CD4-positive, alpha-beta T cell treated with Interleukin-12 subunit alpha and Interleukin-12 subunit beta, for 1 hour (primary cell): ENCODE results near the gene SLC22A16.

Experiments used
- DNase-seq: peaks from one replicate; pipeline ENCODE4 v3.0.0-alpha.2; 2020

The SLC22A16 gene

GRCh38 chr6:110446405-110446804 lies 30.0 kb downstream of the SLC22A16 start:
- no peak for DNase-seq

DNA sequence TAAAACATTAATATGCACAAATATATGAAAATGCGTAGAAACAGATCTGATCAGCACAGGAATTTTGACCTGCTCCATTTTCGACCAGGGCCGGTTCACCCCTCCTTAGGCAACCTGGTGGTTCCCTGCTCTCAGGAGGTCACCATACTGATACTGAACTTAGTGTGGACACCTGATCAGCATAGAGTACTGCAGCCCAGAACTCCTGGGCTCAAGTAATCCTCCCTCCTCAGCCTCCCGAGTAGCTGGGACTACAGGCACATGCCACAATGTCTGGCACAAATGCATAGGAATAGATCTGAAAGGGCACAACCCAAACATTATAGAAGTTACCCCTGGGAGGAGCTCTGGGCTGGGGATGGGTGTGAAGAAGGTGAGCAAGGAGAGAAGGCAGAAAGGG lies 36.4 kb downstream of the SLC22A16 start:
- no peak for DNase-seq

- no peak for DNase-seq
Measured at GRCh38 chr6:110439356-110439755, 37.1 kb downstream of the SLC22A16 start.

DNA sequence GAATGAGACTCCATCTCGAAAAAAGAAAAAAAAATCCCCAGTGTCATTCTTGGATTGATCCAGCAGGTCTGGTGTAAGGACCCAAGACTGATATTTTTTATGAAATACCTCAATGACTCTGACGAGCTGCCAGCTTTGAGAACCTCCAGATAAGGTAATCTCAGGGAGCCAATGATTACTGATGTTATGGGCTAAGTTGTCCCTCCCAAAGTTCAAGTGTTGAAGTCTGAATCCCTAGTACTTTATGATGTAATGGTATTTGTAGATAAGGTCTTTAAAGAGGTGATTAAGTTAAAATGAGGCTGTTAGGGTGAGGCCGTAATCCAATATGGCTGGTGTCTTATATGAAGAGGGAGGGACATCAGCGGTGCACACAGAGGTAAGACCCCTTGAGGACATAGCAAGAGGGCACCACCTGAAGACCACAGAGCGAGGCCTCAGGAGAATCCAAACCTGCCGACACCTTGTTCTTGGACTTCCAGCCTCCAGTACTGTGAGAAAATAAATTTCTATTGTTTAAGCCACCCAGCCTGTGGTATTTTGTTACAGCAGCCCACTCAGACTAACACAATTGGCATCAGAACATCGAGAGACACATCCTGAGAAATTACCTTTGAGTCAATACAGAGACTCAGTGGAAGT lies 41.3 kb downstream of the SLC22A16 start:
- DNase-seq: no peak

- no peak for DNase-seq
Measured at GRCh38 chr6:110432285-110432900, 44.0 kb downstream of the SLC22A16 start.

DNA sequence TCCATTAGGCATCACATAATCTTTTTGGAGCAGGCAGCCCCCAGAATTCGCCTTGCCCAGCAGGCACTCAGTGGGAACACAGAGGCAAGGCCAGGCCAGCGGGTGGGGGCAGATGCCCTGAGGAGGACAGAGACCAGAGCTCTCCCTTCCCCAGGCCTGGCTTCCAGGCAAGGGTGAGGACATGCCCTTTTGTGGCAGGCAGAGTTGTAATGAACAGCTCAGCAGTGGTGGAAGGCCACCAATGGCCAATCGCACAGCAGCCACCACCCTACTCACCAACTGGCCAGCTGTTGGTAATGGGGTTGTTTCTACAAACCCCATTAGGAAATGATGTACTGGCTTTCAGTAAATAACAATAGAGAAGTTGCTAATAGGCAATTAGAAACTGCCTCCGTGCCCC lies 45.7 kb downstream of the SLC22A16 start:
- no peak for DNase-seq

DNA sequence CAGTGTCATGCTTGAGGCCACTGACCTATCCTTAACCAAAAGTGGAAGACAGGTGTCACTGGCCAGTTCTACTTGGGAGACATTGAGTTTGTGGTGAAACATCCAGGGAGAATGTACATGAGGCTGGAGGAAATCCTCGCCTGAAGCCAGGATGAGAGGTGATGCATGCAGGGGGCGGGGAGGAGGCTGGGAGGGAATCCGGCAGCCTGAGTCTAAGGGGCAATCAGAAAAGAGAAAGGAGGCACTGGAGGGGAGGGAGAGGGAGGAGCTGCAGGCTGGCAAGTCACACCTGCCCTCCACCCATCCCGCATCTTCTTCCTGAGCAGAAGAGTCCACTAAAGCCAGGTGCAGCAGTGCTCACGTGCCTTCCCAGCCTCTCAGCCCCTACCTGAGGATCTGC lies 46.2 kb downstream of the SLC22A16 start:
- no peak for DNase-seq

- no peak for DNase-seq
Measured at GRCh38 chr6:110428153-110428552, 48.3 kb downstream of the SLC22A16 start.

DNA sequence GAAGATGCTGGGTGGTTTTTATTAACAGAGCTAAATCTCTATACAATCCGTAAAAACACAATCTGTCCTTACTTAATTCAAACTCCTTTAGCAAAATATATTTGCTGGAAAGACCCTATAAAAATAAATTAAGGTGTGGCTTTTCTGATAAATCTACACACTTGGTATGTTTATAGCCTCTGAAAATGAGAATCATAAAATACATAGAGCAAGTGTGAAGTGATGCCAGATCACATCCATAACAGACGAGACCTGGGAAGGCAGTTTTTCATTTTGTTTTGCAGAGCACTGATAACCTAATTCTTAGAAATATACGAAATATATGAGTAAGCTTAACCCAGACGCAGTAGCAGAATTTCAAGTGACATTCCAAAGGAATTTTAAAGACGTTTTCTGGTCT lies 50.6 kb downstream of the SLC22A16 start:
- no peak for DNase-seq

- no peak for DNase-seq
Measured at GRCh38 chr6:110422444-110422822, 54.0 kb downstream of the SLC22A16 start.

GRCh38 chr6:110421749-110422443 lies 54.5 kb downstream of the SLC22A16 start:
- no peak for DNase-seq

DNA sequence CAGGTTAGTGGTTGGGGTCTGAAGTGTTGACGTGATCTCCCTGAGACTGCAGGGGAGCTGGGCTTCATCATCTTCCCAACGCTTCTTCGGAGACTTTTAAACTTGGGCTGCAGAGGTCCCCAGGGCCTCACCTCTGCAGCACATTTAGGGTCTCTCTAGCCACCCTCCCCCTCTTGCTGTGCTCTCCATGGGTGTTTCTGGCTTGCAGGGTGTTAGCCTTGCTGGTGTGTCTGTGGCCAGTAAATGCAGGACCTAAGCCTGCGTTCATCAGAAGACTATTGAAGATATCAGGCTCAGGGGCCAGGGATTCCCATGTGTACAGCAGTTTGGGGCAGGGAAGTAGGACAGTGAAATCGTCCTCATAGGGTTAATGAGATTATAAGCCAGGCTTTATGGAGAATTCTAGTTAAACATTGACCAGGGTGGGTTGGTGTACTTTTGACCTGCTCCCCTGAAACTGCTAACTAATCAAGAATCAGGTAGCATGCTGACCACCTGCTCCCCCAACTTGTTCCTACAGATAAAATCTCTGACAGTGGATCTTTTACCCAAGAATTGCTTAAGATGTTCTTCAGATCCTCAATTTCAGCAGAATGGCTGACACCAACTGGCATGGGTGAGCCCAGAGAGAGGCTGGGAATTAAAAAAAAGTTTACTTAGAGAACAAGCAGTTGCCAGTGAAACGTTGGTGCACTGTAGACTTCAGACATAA lies 57.2 kb downstream of the SLC22A16 start:
- DNase-seq: no peak

DNA sequence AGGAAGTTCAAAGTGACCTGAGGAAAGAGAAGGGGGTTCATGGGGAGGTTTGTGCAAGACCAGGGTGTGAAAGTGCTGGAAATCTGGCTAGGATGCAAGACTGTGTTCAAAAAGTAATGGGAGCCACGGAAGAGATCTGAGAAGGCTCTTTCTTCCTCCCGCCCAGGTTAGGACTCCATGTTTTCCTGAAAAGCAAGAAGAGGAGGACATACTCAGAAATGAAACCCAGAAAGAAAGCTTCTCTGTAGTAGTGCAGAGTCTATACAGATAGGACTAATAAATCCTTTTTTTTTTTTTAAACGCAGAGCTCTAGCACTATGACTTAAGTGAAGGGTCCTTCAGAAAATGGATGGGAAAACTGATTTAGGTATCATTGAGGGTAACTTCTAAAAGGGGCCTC lies 57.8 kb downstream of the SLC22A16 start:
- DNase-seq: no peak

DNA sequence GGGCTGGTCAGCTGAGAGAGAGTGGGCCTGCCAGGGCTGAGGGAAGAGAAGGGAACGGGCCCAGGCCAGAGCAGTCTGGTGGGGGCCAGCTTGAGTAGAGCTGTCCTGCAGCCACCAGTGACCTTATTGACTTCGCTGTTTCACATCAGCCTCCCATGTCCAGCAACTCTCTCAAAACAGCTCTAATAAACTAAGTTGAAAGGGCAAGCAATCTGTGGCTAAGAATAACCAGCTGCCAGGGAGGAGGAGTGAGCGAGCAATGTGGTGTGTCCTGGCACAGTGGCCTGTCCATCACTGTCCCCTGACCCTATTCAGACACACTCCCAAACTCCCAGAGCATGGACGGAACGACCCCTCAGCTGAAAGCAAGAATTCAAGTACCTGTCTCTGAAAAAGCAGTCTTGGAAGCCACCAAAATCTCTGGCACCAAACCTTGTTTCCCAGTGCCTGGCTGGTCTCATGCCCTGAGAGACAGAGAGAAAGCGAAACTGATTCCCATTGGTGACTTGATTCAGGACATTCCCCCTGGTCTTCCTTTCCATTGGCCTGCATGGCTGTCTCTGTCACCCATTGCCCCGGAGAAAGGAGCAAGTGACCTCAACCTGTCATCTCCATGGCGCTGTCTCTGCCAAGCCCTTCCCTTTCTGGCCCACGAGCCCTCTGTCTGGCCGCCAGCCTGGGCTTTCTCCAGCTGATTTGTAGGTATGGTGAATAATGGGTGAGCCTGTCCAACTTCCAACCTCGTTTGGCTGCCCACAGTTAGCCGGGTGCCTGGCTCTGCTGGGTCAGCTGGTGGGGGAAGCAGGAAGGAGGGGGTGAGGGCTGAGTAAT lies 61.1 kb downstream of the SLC22A16 start, which contains the start of gene DDO:
DDO (minus strand) TSS at position 490 of the 831 bp plus-strand sequence. CDS start 2,113 bp downstream, outside the sequence.
- no peak for DNase-seq

DNA sequence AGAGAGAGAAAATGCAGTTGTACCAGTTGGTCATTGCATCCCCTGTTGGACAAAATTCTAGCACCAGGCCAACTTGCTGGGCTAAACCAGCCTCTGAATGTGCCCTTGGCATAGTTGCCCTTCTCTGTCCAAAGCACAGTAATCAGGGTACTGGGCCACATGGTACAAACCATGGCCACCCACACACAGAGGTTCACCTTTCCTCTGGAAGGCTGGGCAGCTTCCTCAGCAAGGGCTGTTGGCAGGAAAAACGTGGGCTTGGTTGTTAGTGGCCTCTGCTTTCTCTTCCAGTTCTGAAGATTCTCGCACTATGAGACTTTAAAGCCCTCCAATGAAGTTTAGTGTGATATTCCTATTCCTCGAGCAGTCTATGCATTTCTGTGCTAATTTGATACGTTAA lies 61.7 kb downstream of the SLC22A16 start:
- DNase-seq: no peak

DNA sequence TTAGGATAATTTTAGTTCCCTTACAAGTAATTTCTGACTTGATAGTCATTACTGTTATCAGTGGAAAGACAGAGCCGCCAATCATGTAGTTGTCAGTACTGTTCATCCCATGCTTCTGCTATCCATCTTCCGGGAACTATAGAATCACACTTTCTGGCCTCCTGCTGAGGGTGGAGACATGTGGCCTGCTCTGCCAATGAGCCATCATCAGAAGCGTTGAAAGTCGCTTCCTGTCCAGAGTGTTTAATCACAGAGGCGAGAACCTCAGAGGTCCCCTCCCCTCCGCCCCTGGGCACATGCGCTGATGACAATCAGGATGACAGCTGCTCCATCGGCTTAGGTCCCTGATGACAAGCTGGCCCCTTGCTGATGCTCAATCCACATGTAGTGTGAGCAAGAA lies 64.1 kb downstream of the SLC22A16 start:
- no peak for DNase-seq

- DNase-seq: no peak
Measured at GRCh38 chr6:110410511-110410910, 65.9 kb downstream of the SLC22A16 start.

DNA sequence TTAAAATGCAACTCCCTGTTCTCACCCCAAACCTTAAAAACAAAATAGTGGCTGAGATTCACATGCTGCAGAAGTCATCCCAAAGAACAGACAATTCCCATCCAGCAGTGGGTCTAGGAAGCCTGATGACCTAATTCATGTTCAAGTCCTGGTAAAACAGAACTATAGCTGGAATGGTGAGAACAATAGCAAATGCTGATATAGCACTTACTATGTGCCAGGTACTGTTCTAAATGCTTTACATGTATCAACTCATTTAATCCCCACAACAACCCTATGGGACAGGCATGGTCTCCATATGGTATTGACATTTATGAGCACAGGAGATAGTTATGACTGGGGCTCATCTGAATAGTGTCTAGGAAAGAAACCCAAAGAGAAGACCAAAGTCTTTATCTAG lies 66.6 kb downstream of the SLC22A16 start:
- DNase-seq: no peak

DNA sequence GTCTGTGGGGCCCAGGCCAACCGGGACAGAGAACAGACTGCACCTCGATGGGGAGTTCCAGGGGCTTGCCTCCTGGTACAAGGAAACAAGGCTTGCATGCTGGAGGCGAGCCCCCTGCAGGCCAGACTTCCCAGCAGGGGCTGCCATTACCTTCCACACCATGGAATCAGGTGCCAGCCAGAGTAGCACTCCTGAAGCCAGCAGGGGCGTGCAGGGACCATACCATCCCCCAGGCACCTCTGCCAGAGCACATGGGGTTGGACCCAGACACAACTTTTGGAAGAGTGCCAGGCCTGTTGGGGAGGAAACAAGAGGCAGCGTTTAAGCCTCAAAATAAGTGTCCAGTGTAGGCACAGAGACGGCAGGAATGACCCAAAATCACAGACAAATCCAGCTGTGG lies 67.5 kb downstream of the SLC22A16 start:
- DNase-seq: no peak

DNA sequence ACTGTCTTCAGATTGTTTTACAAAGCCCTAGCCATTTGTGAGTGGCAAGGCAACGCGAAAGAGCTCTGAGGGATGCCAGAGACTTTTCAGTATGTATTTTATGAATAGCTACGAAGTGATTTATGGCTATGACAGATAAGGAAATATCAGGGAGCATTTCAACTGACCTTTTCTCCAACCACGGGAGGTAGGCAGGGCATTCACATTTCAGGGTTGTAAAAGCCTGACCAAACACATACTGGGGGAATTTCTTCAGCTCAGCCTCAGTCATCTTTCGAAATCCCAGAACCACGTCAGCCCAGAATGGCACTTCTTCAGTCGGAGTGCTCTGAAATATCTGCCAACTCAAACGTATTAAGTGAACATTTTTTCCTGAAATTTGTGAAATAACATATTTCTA lies 71.8 kb downstream of the SLC22A16 start:
- no peak for DNase-seq

GRCh38 chr6:110401585-110402176 lies 74.7 kb downstream of the SLC22A16 start:
- no peak for DNase-seq

GRCh38 chr6:110400208-110400607 lies 76.2 kb downstream of the SLC22A16 start:
- DNase-seq: no peak
